ENCODE data around the gene AQP6.

GRCh38 chr12:49971141-49971540 is 1.6 kb upstream of the AQP6 start:
- TF ChIP-seq CTCF (IDR thresholded peaks at IDR 0.05) (no peak), POLR2A (IDR thresholded peaks at IDR 0.05) (no peak)
